Left ventricle myocardium inferior (tissue), 1 donor: ENCODE measurements around the gene TPM1. TPM values are rescaled to one million over a fixed set of nuclear protein-coding genes. Genes with fewer than 3 reads are reported as not detected.

ENCODE experiments used
- DNase-seq: peaks from one replicate; pipeline ENCODE4 v3.0.0-alpha.2; 2020
- H3K27ac ChIP-seq: fragments of 200-600 bp; replicated peaks from 2 replicates; pipeline ENCODE4 v1.8.0; 2021
- H3K27me3 ChIP-seq: fragments of 200-600 bp; 2 replicates; pipeline ENCODE4 v1.8.0; 2021; ENCODE audit warnings: low read depth
- H3K36me3 ChIP-seq: fragments of 200-600 bp; 2 replicates; pipeline ENCODE4 v1.8.0; 2021
- H3K4me1 ChIP-seq: fragments of 200-600 bp; 2 replicates; pipeline ENCODE4 v1.8.0; 2021
- H3K4me3 ChIP-seq: fragments of 200-600 bp; 2 replicates; pipeline ENCODE4 v1.8.0; 2021; ENCODE audit warnings: mild to moderate bottlenecking, moderate library complexity
- H3K9me3 ChIP-seq: fragments of 200-600 bp; replicated peaks from 2 replicates; pipeline ENCODE4 v1.8.0; 2021
- CTCF ChIP-seq: fragments of 200-600 bp; IDR thresholded peaks from 2 replicates; pipeline ENCODE4 v1.8.0; 2021; ENCODE audit warnings: antibody characterized with exemption, mild to moderate bottlenecking, borderline replicate concordance
- intact Hi-C: fragments of 100-400 bp; cut with micrococcal nuclease; formaldehyde crosslinking; loops from one replicate; pipeline ENCODE4 v1.11.0; 2022
- total RNA-seq: library from RNA; stranded (reverse); fragmentation: NEBNext Ultra II Directional; extraction: Animal tissue kit (Norgen Biotek cat#: 25700); gene quantifications from one replicate; pipeline ENCODE4 v1.2.1, GENCODE V29; 2021
- donor health status: DM: no; HTN: yes; CAD: no; lungs with severe emphysema.

The TPM1 gene
- total RNA-seq, 1 donor from 2014 or later, result 12,604 TPM

GRCh38 chr15:63048776-63049665 is 6.5 kb downstream of the TPM1 start:
- peak overlapping the region; percentile 83 for H3K4me3 ChIP-seq
- DNase-seq, result peak; percentile 59
- no peaks in the 10 kb centered on the region for H3K27me3 ChIP-seq
- peak overlapping the region; percentile 99 for H3K27ac ChIP-seq
- intact Hi-C loops, result loop anchor here (5.0 to 10.0 kb wide), 2 partner anchors 43 to 204 kb away; no protein-coding TSS in a partner anchor
- H3K9me3 ChIP-seq, result no peaks in the 10 kb centered on the region
- peaks cover 92% of the 10 kb centered on the region for H3K4me1 ChIP-seq
- TF ChIP-seq CTCF, result no peak
- H3K36me3 ChIP-seq, result peaks cover 42% of the 10 kb centered on the region

- H3K4me1 ChIP-seq, result peaks cover 93% of the 10 kb centered on the region
- H3K9me3 ChIP-seq, result no peaks in the 10 kb centered on the region
- peak overlapping the region; percentile 83 for H3K4me3 ChIP-seq
- no peaks in the 10 kb centered on the region for H3K27me3 ChIP-seq
- H3K27ac ChIP-seq, result peak overlapping the region; percentile 99
- no peak for TF ChIP-seq CTCF
- intact Hi-C loops, result loop anchor here (5.0 to 10.0 kb wide), 2 partner anchors 42 to 205 kb away; no protein-coding TSS in a partner anchor
- peaks cover 36% of the 10 kb centered on the region for H3K36me3 ChIP-seq
- no peak for DNase-seq
Measured at GRCh38 chr15:63049783-63050371, 7.3 kb downstream of the TPM1 start.

DNA sequence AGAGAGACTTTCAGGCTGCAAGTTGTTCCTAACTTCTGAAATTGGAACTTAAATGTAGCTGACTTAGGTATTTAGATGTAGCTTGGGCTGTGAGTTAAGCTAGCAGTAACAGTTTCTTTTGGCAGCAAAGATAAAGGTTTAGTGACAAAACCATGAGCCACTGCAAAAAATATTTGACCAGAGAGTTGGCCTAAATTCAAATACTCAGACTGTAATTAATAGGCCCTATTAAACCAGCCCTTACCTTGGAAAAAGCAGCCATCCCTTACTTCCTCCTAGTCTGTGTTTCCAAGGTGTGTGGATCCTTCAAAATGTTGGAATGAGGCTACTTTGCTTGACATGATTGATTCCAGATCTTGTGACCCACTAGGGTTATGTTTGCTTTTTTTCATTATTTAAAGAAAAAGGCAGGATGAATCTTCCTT is 8.2 kb downstream of the TPM1 start:
- intact Hi-C loops, result no loop called here
- Histone ChIP-seq H3K4me3 (peak overlapping the region; percentile 83), H3K36me3 (peaks cover 36% of the 10 kb centered on the region), H3K9me3 (no peaks in the 10 kb centered on the region), H3K27ac (peak overlapping the region; percentile 99), H3K27me3 (no peaks in the 10 kb centered on the region), H3K4me1 (peaks cover 93% of the 10 kb centered on the region)
- TF ChIP-seq CTCF, result no peak
- DNase-seq, result no peak

DNA sequence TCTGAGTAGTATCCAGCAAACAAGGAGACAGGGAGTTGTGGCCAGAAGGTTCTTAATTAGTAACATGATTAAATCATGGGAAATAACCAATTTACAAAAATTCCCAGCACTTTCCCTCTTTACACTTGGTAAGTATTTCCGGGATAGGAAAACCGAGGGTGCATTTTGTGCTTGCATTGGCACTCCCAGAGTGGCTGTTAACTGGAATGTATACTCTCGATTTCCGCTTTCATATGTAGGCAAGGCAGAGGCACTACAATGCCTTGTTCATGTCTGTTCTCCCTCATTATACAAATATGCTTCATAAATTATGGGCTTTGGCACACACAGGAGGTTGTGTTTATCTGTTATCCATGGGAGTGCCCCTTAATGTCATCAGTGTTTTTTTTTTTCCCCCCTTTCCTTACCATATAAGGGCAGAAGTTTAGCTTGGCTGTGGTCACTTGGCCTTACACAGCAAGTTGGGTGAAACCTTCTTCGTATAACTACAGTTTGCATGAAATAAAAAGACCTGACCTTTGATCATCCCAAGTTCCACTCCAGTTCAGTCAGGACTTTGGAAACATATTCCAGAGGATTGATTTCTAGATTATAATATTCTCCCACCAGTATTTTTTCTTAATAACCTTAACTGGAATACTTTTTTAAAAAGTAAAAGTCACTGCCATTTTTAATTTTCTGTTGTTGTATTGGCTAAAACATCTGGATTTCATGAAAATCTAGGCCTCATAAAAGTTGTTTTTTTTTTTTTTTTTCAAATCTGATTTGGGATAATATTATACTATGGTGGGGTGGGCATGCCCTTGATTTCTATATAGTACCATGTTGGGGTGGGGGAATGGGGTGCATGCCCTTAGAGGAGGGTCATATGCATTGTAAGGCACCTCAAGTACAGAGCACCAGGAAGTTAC is 8.9 kb downstream of the TPM1 start:
- peaks cover 36% of the 10 kb centered on the region for H3K36me3 ChIP-seq
- H3K9me3 ChIP-seq, result no peaks in the 10 kb centered on the region
- no peaks in the 10 kb centered on the region for H3K27me3 ChIP-seq
- intact Hi-C loops, result no loop called here
- no peak for DNase-seq
- TF ChIP-seq CTCF, result no peak
- peaks cover 95% of the 10 kb centered on the region for H3K4me1 ChIP-seq
- peak overlapping the region; percentile 99 for H3K27ac ChIP-seq
- peak overlapping the region; percentile 83 for H3K4me3 ChIP-seq
